Left cardiac atrium (tissue), 4 donors: ENCODE results near the gene ZNF732. TPM values are rescaled to one million over a fixed set of nuclear protein-coding genes. Genes with fewer than 3 reads are reported as not detected.
A peak's percentile ranks its signal among the peaks of the same experiment; 100 is the strongest.
"Not testable (repeated sequence)": the region's sequence is repeated elsewhere in the genome, so short reads cannot be mapped to it uniquely, and the experiment has no call there.

Experiments
- ATAC-seq, 2 donors: fragments of 200-7000 bp; cut with Tn5 transposase; one replicate each; pipeline ENCODE4 v1.9.1; 2020; ENCODE audit warnings: mild to moderate bottlenecking in 2 of 2, moderate library complexity in 2 of 2
- DNase-seq: peaks from one replicate; pipeline ENCODE4 v3.0.0-alpha.2; 2020
- intact Hi-C, 2 donors: fragments of 100-400 bp; cut with DNase I; formaldehyde crosslinking; loops; one replicate each; pipeline versions ENCODE4 v1.14.1 to v1.15.1; 2022 to 2023
- long read RNA-seq: library from polyadenylated mRNA; unstranded; transcript quantifications from one replicate; pipeline ENCODE4 v2.0.0, GENCODE V29; 2021
- total RNA-seq, 2 donors: library from RNA; stranded (reverse); fragmentation: NEBNext Ultra II Directional; extraction: Animal tissue kit (Norgen Biotek cat#: 25700); gene quantifications; one replicate each; pipeline ENCODE4 v1.2.1, GENCODE V29; 2021
- donor health status: DM: no; HTN: yes; CAD: no.
- donor health status: DM: no; HTN: yes; CAD: no; lungs with severe emphysema.
- donor health status: DM: yes; HTN: yes; CAD: no.
- donor health status: Dilated cardiomyopathy.

ZNF732 gene
- not detected for total RNA-seq
- long read RNA-seq, result 0 reads

GRCh38 chr4:304969-305680 is at the start of gene ZNF732:
Gene ZNF732, minus strand, starts transcription at chr4:305474. Its CDS starts 164 bp downstream, at chr4:305310.
- peak; percentile 68 for DNase-seq
- intact Hi-C loops, result no loop called here
- peak; percentile 86 to 97 for ATAC-seq

GRCh38 chr4:340011-340410 is 34.7 kb upstream of the ZNF732 start:
- intact Hi-C loops, result no loop called here
- DNase-seq, result no peak
- ATAC-seq, result no peak

GRCh38 chr4:338759-339097 is 33.5 kb upstream of the ZNF732 start:
- ATAC-seq, result no peak

GRCh38 chr4:337932-338758 is 32.9 kb upstream of the ZNF732 start:
- ATAC-seq (peak; percentile 24 to 44), DNase-seq (peak; percentile 52)
- intact Hi-C loops, result no loop called here

More at GRCh38 chr4:338759-339097, 33.5 kb upstream of the ZNF732 start:
- intact Hi-C loops, result no loop called here
- peak; percentile 22 for DNase-seq

DNA sequence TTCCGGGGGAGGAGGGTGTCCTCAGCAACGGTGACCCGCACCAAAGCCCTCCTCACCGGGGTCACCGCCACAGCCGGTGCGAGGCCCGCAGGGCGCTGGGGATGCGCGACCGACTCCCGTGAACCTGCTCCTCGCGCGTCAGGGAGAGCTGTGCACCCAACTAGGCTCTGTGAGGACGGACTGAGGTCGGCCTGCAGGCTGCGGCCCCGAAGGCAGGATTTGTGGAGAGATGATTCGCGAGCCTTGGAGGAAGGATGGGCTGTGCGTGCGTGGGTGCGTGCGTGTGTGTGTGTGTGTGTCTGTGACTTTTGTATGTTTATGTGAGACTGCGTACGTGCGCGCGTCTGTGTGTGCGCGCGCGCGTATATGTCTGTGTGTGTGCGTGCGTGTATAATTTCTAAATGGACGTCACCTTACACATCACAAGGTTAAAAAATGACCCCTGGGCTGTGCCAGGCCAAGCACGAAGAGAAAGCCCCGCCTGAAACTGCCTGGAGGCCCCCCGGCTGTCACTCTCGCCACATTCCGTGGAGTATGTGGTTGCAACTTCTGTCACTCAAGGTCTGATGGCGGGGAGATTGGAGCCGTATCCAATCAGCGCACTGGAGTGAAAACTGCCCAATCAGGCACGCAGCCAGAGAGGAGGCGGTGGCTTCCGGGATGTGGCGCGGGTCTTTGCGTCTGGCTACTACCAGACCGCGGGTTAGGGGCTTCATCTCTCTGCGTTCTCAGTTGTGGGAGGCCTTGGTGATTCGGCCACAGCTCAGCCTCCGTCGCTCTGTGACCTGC is 32.1 kb upstream of the ZNF732 start, which contains the start of gene ZNF141:
Gene ZNF141 (plus strand): TSS at position 672 of the 789 bp plus-strand sequence. CDS start 170 bp downstream, outside the sequence.
- intact Hi-C loops, result no loop called here
- peak; percentile 97 for DNase-seq
- peak; percentile 96 to 98 for ATAC-seq

DNA sequence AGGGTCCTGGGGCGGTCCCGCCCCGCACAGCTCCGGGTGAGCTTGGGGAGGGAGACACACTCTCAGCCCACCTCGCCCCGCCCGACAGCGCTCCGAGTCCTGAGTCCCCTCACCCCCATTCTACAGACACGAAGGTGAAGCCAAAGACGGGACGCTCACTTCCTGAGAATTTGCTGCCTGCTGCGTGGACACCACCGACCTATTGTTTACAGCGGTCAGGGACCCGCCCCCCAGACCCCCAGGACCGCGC is 31.5 kb upstream of the ZNF732 start:
- ATAC-seq (peak in 1 of 2 donors; percentile 19), DNase-seq (no peak)
- intact Hi-C loops, result no loop called here

DNA sequence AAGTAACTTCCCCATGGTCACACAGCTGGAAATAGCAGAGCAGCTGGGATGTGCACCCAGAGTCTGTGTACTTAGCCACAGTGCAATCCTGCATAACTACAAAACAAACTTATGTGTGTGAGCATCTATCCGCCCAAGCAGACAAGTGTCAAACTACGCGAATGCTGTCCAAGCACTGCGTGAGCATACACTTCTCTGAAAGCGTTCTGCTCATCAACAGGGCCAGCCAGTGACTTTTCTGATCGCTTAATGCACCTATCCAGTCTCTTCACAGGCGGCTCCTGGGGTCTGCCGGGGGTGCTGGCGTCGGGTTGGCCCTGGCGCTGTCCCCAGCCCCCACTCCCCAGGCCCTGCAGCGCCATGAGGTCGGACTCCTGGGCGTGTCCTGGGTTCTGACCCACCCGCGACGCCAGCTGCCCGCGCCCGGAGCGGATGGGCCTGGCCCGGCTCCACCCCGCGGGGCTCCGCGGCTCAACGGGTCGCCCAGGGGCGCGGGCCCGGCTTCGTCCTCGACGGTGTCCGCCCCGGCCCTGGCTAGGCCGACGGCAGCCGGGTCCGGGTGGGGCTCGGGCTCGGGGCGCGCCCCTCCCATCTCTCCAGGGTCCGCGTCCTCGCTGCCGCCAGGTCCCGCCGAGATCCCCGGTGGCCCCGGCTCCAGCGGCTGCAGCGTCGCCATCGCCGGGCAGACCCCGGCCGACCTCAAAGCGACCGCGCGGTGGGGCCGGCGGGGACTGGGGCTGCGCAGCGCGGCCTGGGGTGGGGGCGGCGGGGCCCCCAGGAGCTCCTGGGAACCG is 31.0 kb upstream of the ZNF732 start:
- ATAC-seq (peak; percentile 32 to 35), DNase-seq (peak; percentile 68)
- intact Hi-C loops, result no loop called here

GRCh38 chr4:335515-335914 is 30.2 kb upstream of the ZNF732 start:
- ATAC-seq (no peak), DNase-seq (no peak)
- intact Hi-C loops, result no loop called here

- ATAC-seq, result no peak
- intact Hi-C loops, result no loop called here
- no peak for DNase-seq
Observed at GRCh38 chr4:328729-329128, 23.5 kb upstream of the ZNF732 start.

- ATAC-seq, result no peak
- no peak for DNase-seq
- intact Hi-C loops, result no loop called here
Observed at GRCh38 chr4:314296-314903, 9.1 kb upstream of the ZNF732 start.

DNA sequence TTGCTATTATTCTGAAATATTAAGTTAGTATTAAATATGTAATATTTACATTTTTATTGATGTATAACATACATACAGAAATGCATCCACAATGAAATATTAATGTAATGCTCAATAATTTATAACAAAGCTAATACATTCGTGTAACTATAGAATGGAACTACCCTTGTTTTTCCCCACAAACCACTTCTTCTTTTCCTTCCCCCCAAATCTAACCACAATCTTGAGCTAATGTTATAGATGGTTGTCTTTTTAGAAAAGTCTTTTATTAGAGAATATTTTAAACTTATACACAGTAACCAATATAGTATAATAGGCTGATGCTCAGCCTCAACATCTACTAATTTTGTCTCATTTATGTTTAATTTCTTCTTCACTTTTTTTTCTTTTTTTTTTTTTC is 4.5 kb upstream of the ZNF732 start:
- ATAC-seq, result no peak
- no peak for DNase-seq
- intact Hi-C loops, result no loop called here

DNA sequence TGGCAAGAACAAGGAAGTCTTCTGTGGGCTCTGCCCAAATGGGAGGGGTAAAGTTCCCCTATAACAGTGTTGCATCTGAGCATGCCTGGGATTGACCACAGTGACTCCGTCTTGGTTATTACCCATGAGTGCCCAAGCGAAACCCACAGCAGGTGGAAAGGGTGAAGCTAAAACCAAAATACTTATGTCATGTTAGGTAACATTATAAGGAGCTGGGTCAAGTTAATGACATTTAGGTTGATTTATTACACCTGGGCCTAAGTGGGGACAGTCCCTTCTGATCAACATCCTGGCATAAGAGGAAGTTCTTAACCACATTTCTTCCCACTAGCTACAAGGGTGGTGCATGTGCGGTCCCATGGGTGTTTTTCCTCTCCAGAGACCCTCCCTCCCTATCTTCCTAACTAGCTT is 1.3 kb upstream of the ZNF732 start:
- no peak for ATAC-seq
- intact Hi-C loops, result no loop called here
- no peak for DNase-seq

DNA sequence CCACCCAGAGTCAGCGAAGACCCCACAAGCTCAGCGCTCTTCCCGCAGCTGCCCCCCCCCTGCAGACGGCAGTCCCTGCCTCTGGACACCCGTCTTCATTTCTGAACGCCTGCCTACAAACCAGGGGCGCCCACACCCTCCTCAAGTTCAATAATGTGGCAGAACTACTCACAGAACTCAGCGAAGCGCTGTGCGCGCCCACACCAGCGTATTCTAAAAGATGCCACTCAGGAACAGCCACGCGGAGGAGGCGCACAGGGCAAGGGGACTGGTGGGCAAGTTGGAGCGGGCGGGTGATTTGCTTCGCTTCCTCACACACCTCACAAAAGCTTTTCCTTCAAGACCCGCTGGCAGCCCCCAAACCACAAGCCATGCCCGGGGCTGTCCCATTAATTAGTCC is 758 bp downstream of the ZNF732 start:
- DNase-seq, intact Hi-C loops, ATAC-seq: not testable (repeated sequence)

DNA sequence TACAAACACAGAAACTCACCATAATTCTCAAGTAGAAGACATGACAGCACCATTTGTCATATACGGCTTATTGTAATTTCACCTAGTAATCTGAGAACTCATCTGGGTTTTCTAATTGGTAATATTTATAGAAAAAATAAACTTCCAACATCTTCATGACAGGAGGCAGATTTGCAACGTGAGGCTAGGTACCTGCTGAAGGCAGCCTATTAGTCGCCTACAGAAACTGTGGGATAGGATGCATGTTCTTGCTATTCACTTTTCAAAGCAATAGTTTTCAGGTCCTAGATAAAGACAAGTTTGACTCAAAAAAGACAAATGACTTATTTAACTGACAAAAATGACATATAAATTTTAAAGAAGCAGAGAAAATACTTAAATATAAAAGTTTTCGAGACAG is 2.9 kb downstream of the ZNF732 start:
- ATAC-seq (no peak), DNase-seq (no peak)
- intact Hi-C loops, result no loop called here

- ATAC-seq (no peak), DNase-seq (no peak)
- intact Hi-C loops, result no loop called here
Observed at GRCh38 chr4:294732-295131, 10.5 kb downstream of the ZNF732 start.

DNA sequence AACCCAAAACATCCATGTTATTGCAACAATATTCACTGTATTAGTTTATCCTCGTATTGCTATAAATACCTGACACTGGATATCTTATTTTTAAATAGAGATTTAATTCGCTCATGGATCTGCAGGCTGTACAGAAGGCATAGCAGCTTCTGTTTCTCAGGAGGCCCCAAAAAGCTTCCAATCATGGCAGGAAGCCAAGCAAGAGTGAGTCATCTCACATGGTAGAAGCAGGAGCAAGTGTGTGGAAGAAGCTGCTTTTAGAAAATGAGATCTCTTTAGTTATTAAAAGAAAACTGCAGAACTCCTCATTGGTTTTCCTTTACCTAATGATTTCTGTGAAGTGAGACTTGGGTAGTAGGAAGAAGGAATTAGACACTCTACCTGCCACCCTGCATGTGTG is 16.4 kb downstream of the ZNF732 start:
- DNase-seq, result no peak
- ATAC-seq, result no peak
- intact Hi-C loops, result no loop called here

GRCh38 chr4:273309-274017 is 31.8 kb downstream of the ZNF732 start:
- ATAC-seq (no peak), DNase-seq (no peak)
- intact Hi-C loops, result no loop called here

DNA sequence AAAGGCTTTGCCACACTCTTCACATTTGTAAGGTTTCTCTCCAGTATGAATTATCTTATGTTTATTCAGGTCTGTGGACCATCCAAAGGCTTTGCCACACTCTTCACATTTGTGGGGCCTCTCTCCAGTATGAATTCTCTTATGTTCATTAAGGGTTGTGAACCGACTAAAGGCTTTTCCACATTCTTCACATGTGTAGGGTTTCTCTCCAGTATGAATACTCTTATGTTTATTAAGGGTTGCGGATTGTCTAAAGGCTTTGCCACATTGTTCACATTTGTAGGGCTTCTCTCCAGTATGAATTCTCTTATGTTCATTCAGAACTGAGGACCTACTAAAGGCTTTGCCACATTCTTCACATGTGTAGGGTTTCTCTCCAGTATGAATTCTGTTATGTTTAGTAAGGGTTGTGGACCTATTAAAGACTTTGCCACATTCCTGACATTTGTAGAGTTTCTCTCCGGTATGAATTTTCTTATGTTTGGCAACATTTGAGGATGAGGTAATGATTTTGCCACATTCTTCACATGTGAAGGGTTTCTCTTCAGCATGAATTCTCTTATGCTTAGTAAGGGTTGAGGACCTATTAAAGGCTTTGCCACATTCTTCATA is 33.7 kb downstream of the ZNF732 start:
- intact Hi-C loops, result no loop called here
- ATAC-seq (no peak), DNase-seq (no peak)
